NCI-H2107 treated with DMSO at 0.1 percent for 48 hours (cell line): Measurements from ENCODE around the gene DBNDD1.
"Not testable (repeated sequence)": the region's sequence is repeated elsewhere in the genome, so short reads cannot be mapped to it uniquely, and the experiment has no call there.

Experiments used
- DNase-seq: peaks from one replicate; lab custom pipeline; 2025; ENCODE audit not compliant: unreplicated experiment; lab: John Stamatoyannopoulos, UW

Gene DBNDD1

GRCh38 chr16:90018652-90019542, at the start of gene DBNDD1:
Gene DBNDD1, minus strand, starts transcription at chr16:90019456. Its CDS starts 115 bp downstream, at chr16:90019341.
- no peak for DNase-seq

GRCh38 chr16:90061437-90061836, 42.2 kb upstream of the DBNDD1 start:
- DNase-seq: no peak

GRCh38 chr16:90057738-90058173, 38.5 kb upstream of the DBNDD1 start:
- no peak for DNase-seq

GRCh38 chr16:90056521-90056920, 37.3 kb upstream of the DBNDD1 start:
- DNase-seq: not testable (repeated sequence)

- DNase-seq: no peak
These were observed 36.1 kb upstream of the DBNDD1 start for GRCh38 chr16:90055371-90055770.

- DNase-seq: no peak
These were observed 35.3 kb upstream of the DBNDD1 start for GRCh38 chr16:90054554-90054953.

- DNase-seq: no peak
These were observed 34.7 kb upstream of the DBNDD1 start for GRCh38 chr16:90053902-90054500.

GRCh38 chr16:90050969-90051368, 31.7 kb upstream of the DBNDD1 start:
- DNase-seq: no peak

GRCh38 chr16:90048737-90049330, 29.6 kb upstream of the DBNDD1 start:
- DNase-seq: no peak

GRCh38 chr16:90048347-90048722, 29.1 kb upstream of the DBNDD1 start:
- DNase-seq: no peak

GRCh38 chr16:90047714-90048346, 28.6 kb upstream of the DBNDD1 start:
- DNase-seq: no peak

GRCh38 chr16:90046971-90047713, 27.9 kb upstream of the DBNDD1 start:
- no peak for DNase-seq

GRCh38 chr16:90046122-90046970, 27.1 kb upstream of the DBNDD1 start:
- DNase-seq: no peak

- no peak for DNase-seq
These were observed 24.9 kb upstream of the DBNDD1 start for GRCh38 chr16:90044111-90044551.

- no peak for DNase-seq
These were observed 24.3 kb upstream of the DBNDD1 start for GRCh38 chr16:90043526-90043925.

GRCh38 chr16:90042946-90043514, 23.8 kb upstream of the DBNDD1 start:
- DNase-seq: no peak

- no peak for DNase-seq
These were observed 22.7 kb upstream of the DBNDD1 start for GRCh38 chr16:90041896-90042473.

GRCh38 chr16:90040152-90041023, 21.1 kb upstream of the DBNDD1 start:
- DNase-seq: no peak
